Peyer's patch (tissue), 4 donors: ENCODE data around the gene GPC6. TPM values are rescaled to one million over a fixed set of nuclear protein-coding genes. Genes with fewer than 3 reads are reported as not detected.

Experiments
- DNase-seq, 3 donors: peaks; one replicate each; pipeline ENCODE4 v3.0.0-alpha.2; 2017 to 2019
- H3K27ac ChIP-seq, 4 donors: fragments of 200-600 bp; sonication (generic); one replicate each; pipeline ENCODE4 v1.5.1; 2016 to 2019
- H3K27me3 ChIP-seq, 2 donors: fragments of 200-600 bp; sonication (generic); one replicate each; pipeline ENCODE4 v1.5.1; 2019
- H3K36me3 ChIP-seq, 3 donors: fragments of 200-600 bp; sonication (generic); one replicate each; pipeline ENCODE4 v1.5.1; 2016 to 2019
- H3K4me1 ChIP-seq, 4 donors: fragments of 200-600 bp; sonication (generic); one replicate each; pipeline ENCODE4 v1.5.1; 2016 to 2019
- H3K4me3 ChIP-seq, 4 donors: fragments of 200-600 bp; sonication (generic); 1 replicate in 3 of 4; 2 replicates in 1 of 4; pipeline ENCODE4 v1.5.1; 2016 to 2019; ENCODE audit warnings: mild to moderate bottlenecking in 1 of 4
- H3K9me3 ChIP-seq, 4 donors: fragments of 200-600 bp; sonication (generic); one replicate each; pipeline ENCODE4 v1.5.1; 2016 to 2019; ENCODE audit warnings: mild to moderate bottlenecking in 1 of 4
- CTCF ChIP-seq, 6 experiments: fragments of 450-650 bp in 4 of 6; fragments of 200-600 bp in 2 of 6; sonication (generic) in 1 of 6; IDR thresholded peaks; one replicate each; pipeline ENCODE4 v1.5.1; 2017 to 2019; ENCODE audit warnings: antibody characterized with exemption in 6 of 6, mild to moderate bottlenecking in 3 of 6, moderate library complexity in 1 of 6
- POLR2A ChIP-seq, 2 donors: fragments of 450-650 bp; IDR thresholded peaks; one replicate each; pipeline ENCODE4 v1.5.1; 2017; ENCODE audit warnings: antibody characterized with exemption in 2 of 2, mild to moderate bottlenecking in 2 of 2, moderate library complexity in 2 of 2
- total RNA-seq, 4 donors: library from RNA; depleted of rRNA; stranded (reverse); fragments of >200 nt; gene quantifications; one replicate each; pipeline ENCODE4 v1.1.0, GENCODE V29; 2016

Gene GPC6
- total RNA-seq, 4 donors from 2014 or later: 1.6 to 13.2 (median 2.6) TPM

- DNase-seq: no peak
- no peaks in the 10 kb centered on the region for H3K4me1 ChIP-seq
- H3K4me3 ChIP-seq: no peak overlapping the region
- H3K27ac ChIP-seq: no peak overlapping the region
- H3K27me3 ChIP-seq: no peaks in the 10 kb centered on the region
- H3K9me3 ChIP-seq: no peaks in the 10 kb centered on the region
- H3K36me3 ChIP-seq: no peaks in the 10 kb centered on the region
- TF ChIP-seq POLR2A (IDR thresholded peaks at IDR 0.05) (no peak), CTCF (IDR thresholded peaks at IDR 0.05) (no peak)
Measured at GRCh38 chr13:94305033-94305432, 1078.4 kb downstream of the GPC6 start.

GRCh38 chr13:94305463-94305862 lies 1078.9 kb downstream of the GPC6 start:
- H3K27ac ChIP-seq: no peak overlapping the region
- H3K4me1 ChIP-seq: no peaks in the 10 kb centered on the region
- TF ChIP-seq POLR2A (IDR thresholded peaks at IDR 0.05) (no peak), CTCF (IDR thresholded peaks at IDR 0.05) (no peak)
- DNase-seq: no peak
- no peaks in the 10 kb centered on the region for H3K27me3 ChIP-seq
- H3K4me3 ChIP-seq: no peak overlapping the region
- no peaks in the 10 kb centered on the region for H3K9me3 ChIP-seq
- H3K36me3 ChIP-seq: no peaks in the 10 kb centered on the region

DNA sequence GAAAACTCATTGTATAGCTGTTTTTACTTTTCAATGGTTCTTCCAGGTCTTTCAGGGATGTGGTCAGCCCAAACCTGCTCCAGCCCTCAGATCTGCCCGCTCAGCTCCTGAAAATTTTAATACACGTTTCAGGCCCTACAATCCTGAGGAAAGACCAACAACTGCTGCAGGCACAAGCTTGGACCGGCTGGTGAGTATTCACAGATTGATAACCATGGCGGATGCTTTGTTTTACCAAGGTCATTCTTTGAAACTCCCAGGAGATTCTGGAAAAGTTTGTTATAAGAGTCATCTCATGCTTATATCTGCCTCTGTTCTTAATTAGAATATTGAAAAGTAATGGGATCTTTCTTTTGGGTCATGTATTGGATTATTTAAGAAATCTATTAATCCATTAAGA lies 1079.3 kb downstream of the GPC6 start:
- DNase-seq: no peak
- H3K36me3 ChIP-seq: no peaks in the 10 kb centered on the region
- TF ChIP-seq CTCF (IDR thresholded peaks at IDR 0.05) (no peak), POLR2A (IDR thresholded peaks at IDR 0.05) (no peak)
- H3K9me3 ChIP-seq: no peaks in the 10 kb centered on the region
- no peak overlapping the region for H3K27ac ChIP-seq
- no peak overlapping the region for H3K4me3 ChIP-seq
- no peaks in the 10 kb centered on the region for H3K4me1 ChIP-seq
- H3K27me3 ChIP-seq: no peaks in the 10 kb centered on the region

GRCh38 chr13:94308832-94309231 lies 1082.2 kb downstream of the GPC6 start:
- TF ChIP-seq CTCF (IDR thresholded peaks at IDR 0.05): no peak
- H3K27ac ChIP-seq: no peak overlapping the region
- H3K9me3 ChIP-seq: no peaks in the 10 kb centered on the region
- H3K4me1 ChIP-seq: no peaks in the 10 kb centered on the region
- H3K36me3 ChIP-seq: no peaks in the 10 kb centered on the region
- H3K27me3 ChIP-seq: no peaks in the 10 kb centered on the region
- no peak for DNase-seq
- no peak overlapping the region for H3K4me3 ChIP-seq

- H3K36me3 ChIP-seq: no peaks in the 10 kb centered on the region
- H3K27me3 ChIP-seq: no peaks in the 10 kb centered on the region
- no peak overlapping the region for H3K27ac ChIP-seq
Measured at GRCh38 chr13:94309576-94309975, 1083.0 kb downstream of the GPC6 start.

More at GRCh38 chr13:94309576-94309975, 1083.0 kb downstream of the GPC6 start:
- H3K4me1 ChIP-seq: no peaks in the 10 kb centered on the region
- H3K9me3 ChIP-seq: no peaks in the 10 kb centered on the region
- no peak for DNase-seq
- H3K4me3 ChIP-seq: no peak overlapping the region
- TF ChIP-seq CTCF (IDR thresholded peaks at IDR 0.05) (no peak), POLR2A (IDR thresholded peaks at IDR 0.05) (no peak)
